ENCODE data around the gene USP34.
"Not testable (repeated sequence)": the region's sequence is repeated elsewhere in the genome, so short reads cannot be mapped to it uniquely, and the experiment has no call there.

USP34 gene

DNA sequence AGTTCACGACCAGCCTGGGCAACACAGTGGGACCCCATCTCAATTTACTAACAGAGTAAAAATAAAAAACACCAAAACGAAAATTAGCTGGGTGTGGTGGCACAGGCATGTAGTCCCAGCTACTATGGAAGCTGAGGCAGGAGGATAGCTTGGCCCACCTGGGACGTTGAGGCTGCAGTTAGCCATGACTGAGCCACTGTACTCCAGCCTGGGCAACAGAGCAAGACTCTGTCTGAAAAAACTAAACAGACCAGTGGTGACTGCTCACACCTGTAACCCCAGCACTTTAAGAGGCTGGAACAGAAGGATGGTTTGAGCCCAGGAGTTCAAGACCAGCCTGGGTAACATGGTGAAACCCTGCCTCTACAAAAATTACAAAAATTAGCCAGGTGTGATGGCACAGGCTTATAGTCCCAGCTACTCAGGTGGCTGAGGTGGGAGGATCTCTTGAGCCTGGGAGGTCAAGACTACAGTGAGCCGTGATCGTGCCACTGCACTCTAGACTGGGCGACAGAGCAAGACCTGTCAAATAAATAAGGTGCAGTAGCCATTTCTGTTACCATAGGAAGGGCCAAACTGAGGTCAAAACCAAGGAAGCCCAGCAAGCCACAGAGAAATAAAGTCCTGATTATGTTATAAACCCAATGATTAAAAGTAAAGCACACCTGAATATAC, 14.0 kb downstream of the USP34 start:
- Histone ChIP-seq H3K4me1 (ENCODE audit: control insufficient read depth, insufficient read depth, low read length) (no peaks in the 10 kb centered on the region), H3K9me3 (ENCODE audit: control insufficient read depth, insufficient read depth, low read depth, low read length) (no peaks in the 10 kb centered on the region), H3K4me3 (ENCODE audit: low read depth, low read length) (no peak overlapping the region), H3K36me3 (ENCODE audit: control insufficient read depth in 2 of 2, insufficient read depth in 1 of 2, low read length in 2 of 2) (no peaks in the 10 kb centered on the region; a peak in 1 of 3 replicates), H3K27ac (ENCODE audit: extremely low read depth, low read depth, low read length) (no peak overlapping the region)
- TF ChIP-seq ZNF2 (tag by site-specific recombination; IDR thresholded peaks at IDR 0.05): no peak
- peak; percentile 64; the same call in 1 of the 2 replicates for TF ChIP-seq ZNF121 (tag by site-specific recombination; IDR thresholded peaks at IDR 0.05)
- POLR2A ChIA-PET: no interaction called here
- CTCF ChIA-PET: interaction anchor here (1.2 kb wide), 1 partner anchor 30 kb away, joined by 3 read pairs; no protein-coding TSS in a partner anchor

DNA sequence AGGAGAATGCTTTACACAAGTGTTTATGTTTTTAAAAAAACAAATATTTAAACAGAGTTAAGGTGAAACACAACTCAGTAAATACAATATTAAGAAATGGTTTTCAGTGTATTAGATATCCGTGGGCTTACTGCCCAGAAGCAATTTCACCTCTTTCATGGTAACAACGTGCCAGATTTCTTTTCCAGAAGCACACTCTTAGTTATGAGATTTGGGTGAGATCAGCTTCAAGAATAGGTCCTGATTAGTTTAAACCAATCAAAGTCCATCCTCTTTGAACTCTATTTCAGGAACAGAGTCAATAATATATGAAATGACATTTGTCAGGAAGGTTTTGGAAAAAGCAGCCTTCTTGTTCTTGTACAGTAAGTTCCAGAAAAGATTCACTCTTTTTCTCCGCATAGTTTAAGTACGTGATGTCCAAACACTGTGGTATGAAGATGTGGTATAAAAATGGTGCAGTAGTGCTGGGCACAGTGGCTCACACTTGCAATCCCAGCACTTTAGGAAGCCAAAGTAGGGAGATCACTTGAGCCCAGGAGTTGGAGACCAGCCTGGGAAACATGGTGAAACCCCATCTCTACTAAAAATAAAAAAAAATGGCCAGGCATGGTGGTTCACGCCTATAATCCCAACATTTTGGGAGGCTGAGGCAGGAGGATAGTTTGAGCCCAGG, 14.7 kb downstream of the USP34 start:
- Histone ChIP-seq H3K4me3 (ENCODE audit: low read depth, low read length) (no peak overlapping the region), H3K36me3 (ENCODE audit: control insufficient read depth in 2 of 2, insufficient read depth in 1 of 2, low read length in 2 of 2) (no peaks in the 10 kb centered on the region; a peak in 1 of 3 replicates), H3K9me3 (ENCODE audit: control insufficient read depth, insufficient read depth, low read depth, low read length) (no peaks in the 10 kb centered on the region), H3K27ac (ENCODE audit: extremely low read depth, low read depth, low read length) (no peak overlapping the region), H3K4me1 (ENCODE audit: control insufficient read depth, insufficient read depth, low read length) (no peaks in the 10 kb centered on the region)
- no peak for TF ChIP-seq RBAK (tag by site-specific recombination; IDR thresholded peaks at IDR 0.05)
- no peak for TF ChIP-seq ZFP37 (tag by site-specific recombination; IDR thresholded peaks at IDR 0.05)
- TF ChIP-seq ZNF660 (tag by site-specific recombination; IDR thresholded peaks at IDR 0.05): no peak
- TF ChIP-seq ZFP41 (tag by site-specific recombination; IDR thresholded peaks at IDR 0.05; ENCODE audit: borderline replicate concordance): no peak
- TF ChIP-seq, protein P1, sequence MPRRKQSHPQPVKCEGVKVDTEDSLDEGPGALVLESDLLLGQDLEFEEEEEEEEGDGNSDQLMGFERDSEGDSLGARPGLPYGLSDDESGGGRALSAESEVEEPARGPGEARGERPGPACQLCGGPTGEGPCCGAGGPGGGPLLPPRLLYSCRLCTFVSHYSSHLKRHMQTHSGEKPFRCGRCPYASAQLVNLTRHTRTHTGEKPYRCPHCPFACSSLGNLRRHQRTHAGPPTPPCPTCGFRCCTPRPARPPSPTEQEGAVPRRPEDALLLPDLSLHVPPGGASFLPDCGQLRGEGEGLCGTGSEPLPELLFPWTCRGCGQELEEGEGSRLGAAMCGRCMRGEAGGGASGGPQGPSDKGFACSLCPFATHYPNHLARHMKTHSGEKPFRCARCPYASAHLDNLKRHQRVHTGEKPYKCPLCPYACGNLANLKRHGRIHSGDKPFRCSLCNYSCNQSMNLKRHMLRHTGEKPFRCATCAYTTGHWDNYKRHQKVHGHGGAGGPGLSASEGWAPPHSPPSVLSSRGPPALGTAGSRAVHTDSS (tag by site-specific recombination; IDR thresholded peaks at IDR 0.05): no peak
- no peak for TF ChIP-seq ZNF658 (tag by site-specific recombination; IDR thresholded peaks at IDR 0.05)
- no peak for TF ChIP-seq ZNF560 (tag by site-specific recombination; IDR thresholded peaks at IDR 0.05; ENCODE audit: borderline replicate concordance)
- no peak for TF ChIP-seq ZNF2 (tag by site-specific recombination; IDR thresholded peaks at IDR 0.05)
- no peak for TF ChIP-seq KLF1 (tag by site-specific recombination; IDR thresholded peaks at IDR 0.05)
- TF ChIP-seq, protein P2, sequence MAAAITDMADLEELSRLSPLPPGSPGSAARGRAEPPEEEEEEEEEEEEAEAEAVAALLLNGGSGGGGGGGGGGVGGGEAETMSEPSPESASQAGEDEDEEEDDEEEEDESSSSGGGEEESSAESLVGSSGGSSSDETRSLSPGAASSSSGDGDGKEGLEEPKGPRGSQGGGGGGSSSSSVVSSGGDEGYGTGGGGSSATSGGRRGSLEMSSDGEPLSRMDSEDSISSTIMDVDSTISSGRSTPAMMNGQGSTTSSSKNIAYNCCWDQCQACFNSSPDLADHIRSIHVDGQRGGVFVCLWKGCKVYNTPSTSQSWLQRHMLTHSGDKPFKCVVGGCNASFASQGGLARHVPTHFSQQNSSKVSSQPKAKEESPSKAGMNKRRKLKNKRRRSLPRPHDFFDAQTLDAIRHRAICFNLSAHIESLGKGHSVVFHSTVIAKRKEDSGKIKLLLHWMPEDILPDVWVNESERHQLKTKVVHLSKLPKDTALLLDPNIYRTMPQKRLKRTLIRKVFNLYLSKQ (tag by site-specific recombination; IDR thresholded peaks at IDR 0.05; ENCODE audit: borderline replicate concordance): no peak
- no peak for TF ChIP-seq ZFP3 (tag by site-specific recombination; IDR thresholded peaks at IDR 0.05; ENCODE audit: low read depth)
- TF ChIP-seq ZNF223 (tag by site-specific recombination; IDR thresholded peaks at IDR 0.05): no peak
- no peak for TF ChIP-seq GLI4 (tag by site-specific recombination; IDR thresholded peaks at IDR 0.05)
- TF ChIP-seq ZNF394 (tag by site-specific recombination; IDR thresholded peaks at IDR 0.05; ENCODE audit: borderline replicate concordance): no peak
- TF ChIP-seq, protein P3, sequence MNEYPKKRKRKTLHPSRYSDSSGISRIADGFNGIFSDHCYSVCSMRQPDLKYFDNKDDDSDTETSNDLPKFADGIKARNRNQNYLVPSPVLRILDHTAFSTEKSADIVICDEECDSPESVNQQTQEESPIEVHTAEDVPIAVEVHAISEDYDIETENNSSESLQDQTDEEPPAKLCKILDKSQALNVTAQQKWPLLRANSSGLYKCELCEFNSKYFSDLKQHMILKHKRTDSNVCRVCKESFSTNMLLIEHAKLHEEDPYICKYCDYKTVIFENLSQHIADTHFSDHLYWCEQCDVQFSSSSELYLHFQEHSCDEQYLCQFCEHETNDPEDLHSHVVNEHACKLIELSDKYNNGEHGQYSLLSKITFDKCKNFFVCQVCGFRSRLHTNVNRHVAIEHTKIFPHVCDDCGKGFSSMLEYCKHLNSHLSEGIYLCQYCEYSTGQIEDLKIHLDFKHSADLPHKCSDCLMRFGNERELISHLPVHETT (tag by site-specific recombination; IDR thresholded peaks at IDR 0.05): no peak
- no peak for TF ChIP-seq ZNF571 (tag by site-specific recombination; IDR thresholded peaks at IDR 0.05)
- no peak for TF ChIP-seq ZNF521 (tag by site-specific recombination; IDR thresholded peaks at IDR 0.05)
- TF ChIP-seq ZNF184 (tag by site-specific recombination; IDR thresholded peaks at IDR 0.05): no peak
- ChIA-PET CTCF (interaction anchor here (0.6 kb wide), 1 partner anchor 22 kb away, joined by 3 read pairs; no protein-coding TSS in a partner anchor), POLR2A (no interaction called here)

DNA sequence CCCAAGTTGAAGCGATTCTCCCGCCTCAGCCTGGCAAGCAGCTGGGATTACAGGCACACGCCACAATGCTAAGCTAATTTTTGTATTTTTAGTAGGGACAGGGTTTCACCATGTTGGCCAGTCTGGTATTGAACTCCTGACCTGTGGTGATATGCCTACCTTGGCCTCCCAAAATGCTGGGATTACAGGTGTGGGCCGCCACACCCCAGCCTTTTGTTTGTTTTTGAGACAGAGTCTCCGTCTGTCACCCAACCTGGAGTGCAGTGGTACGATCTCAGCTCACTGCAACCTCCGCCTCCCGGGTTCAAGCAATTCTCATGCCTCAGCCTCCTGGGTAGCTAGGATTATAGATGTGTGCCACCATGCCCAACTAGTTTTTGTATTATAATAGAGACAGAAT, 15.9 kb downstream of the USP34 start:
- H3K27ac ChIP-seq (ENCODE audit: extremely low read depth, low read depth, low read length); H3K36me3 ChIP-seq (ENCODE audit: control insufficient read depth in 2 of 2, insufficient read depth in 1 of 2, low read length in 2 of 2); POLR2A ChIA-PET; H3K4me1 ChIP-seq (ENCODE audit: control insufficient read depth, insufficient read depth, low read length); CTCF ChIA-PET; H3K4me3 ChIP-seq (ENCODE audit: low read depth, low read length); H3K9me3 ChIP-seq (ENCODE audit: control insufficient read depth, insufficient read depth, low read depth, low read length): not testable (repeated sequence)
